Measurements from ENCODE around the gene BACH2.

Gene BACH2

DNA sequence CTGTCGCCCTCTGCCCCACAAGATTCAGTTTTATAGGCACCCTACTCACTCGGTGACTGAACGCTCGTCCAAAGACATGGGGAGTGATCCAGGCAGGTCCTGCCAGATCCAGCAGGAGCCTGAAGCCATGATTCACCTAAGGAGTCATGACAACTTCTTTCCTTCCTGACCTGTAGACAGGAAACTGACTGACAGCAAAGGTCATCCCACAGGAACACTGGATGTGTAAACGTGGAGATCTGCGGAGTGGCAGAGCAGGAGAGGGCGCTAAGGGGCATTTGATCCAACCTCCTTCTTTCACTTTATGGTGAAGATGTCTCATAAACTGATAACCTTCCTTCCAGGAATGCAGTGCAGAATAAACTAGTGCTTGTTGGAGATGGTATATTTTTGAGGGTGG is 210.1 kb downstream of the BACH2 start:
- Histone ChIP-seq H3K4me2 (no peak overlapping the region), H3K27ac (no peak overlapping the region), H3K27me3 (ENCODE audit: insufficient read depth, low read depth) (no peaks in the 10 kb centered on the region)

DNA sequence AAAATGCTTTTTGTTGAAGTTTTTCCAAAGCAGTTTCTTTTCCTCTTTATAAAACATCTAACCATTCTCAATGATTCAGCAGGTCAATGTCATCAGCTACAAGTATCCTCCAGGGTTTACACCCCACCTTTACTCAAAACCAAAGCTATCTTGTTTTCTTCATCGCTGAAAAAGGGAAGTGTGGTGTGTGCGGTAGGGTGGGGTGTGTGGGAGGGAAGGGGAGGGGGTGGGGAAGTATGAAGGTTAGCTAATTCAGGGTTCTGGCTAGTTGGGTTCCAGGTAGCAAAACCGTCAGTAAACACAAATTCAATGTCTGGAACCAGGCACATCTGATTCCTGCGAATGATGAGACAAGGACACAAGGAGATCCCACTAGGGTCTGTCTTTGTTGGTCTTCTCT is 212.8 kb downstream of the BACH2 start:
- H3K27ac ChIP-seq: no peak overlapping the region
- TF ChIP-seq, protein P1, sequence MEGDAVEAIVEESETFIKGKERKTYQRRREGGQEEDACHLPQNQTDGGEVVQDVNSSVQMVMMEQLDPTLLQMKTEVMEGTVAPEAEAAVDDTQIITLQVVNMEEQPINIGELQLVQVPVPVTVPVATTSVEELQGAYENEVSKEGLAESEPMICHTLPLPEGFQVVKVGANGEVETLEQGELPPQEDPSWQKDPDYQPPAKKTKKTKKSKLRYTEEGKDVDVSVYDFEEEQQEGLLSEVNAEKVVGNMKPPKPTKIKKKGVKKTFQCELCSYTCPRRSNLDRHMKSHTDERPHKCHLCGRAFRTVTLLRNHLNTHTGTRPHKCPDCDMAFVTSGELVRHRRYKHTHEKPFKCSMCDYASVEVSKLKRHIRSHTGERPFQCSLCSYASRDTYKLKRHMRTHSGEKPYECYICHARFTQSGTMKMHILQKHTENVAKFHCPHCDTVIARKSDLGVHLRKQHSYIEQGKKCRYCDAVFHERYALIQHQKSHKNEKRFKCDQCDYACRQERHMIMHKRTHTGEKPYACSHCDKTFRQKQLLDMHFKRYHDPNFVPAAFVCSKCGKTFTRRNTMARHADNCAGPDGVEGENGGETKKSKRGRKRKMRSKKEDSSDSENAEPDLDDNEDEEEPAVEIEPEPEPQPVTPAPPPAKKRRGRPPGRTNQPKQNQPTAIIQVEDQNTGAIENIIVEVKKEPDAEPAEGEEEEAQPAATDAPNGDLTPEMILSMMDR (conservative IDR thresholded peaks at IDR 0.05; ENCODE audit: low read depth, low read length): no peak
- H3K4me1 ChIP-seq (ENCODE audit: low read depth, poor library complexity, severe bottlenecking): no peaks in the 10 kb centered on the region
- H3K9ac ChIP-seq: no peak overlapping the region
- H3K36me3 ChIP-seq (ENCODE audit: insufficient read depth): no peaks in the 10 kb centered on the region
- no peaks in the 10 kb centered on the region for H4K20me1 ChIP-seq (ENCODE audit: insufficient read depth)
- no peaks in the 10 kb centered on the region for H3K27me3 ChIP-seq (ENCODE audit: insufficient read depth, low read depth)
- H2AFZ ChIP-seq (ENCODE audit: low read depth): no peak overlapping the region
- no peak overlapping the region for H3K4me2 ChIP-seq
- no peak overlapping the region for H3K4me3 ChIP-seq (IDR thresholded peaks at IDR 0.05; ENCODE audit: insufficient read depth, low read depth, low read length)
- H3K79me2 ChIP-seq (ENCODE audit: insufficient read depth, low read depth): no peaks in the 10 kb centered on the region

More for the DNA sequence above, 210.1 kb downstream of the BACH2 start:
- Histone ChIP-seq H3K4me3 (IDR thresholded peaks at IDR 0.05; ENCODE audit: insufficient read depth, low read depth, low read length) (no peak overlapping the region), H3K36me3 (ENCODE audit: insufficient read depth) (no peaks in the 10 kb centered on the region), H2AFZ (ENCODE audit: low read depth) (no peak overlapping the region), H3K4me1 (ENCODE audit: low read depth, poor library complexity, severe bottlenecking) (no peaks in the 10 kb centered on the region), H4K20me1 (ENCODE audit: insufficient read depth) (no peaks in the 10 kb centered on the region), H3K9ac (no peak overlapping the region), H3K79me2 (ENCODE audit: insufficient read depth, low read depth) (no peaks in the 10 kb centered on the region)
- TF ChIP-seq, protein P1 (conservative IDR thresholded peaks at IDR 0.05; ENCODE audit: low read depth, low read length): no peak

DNA sequence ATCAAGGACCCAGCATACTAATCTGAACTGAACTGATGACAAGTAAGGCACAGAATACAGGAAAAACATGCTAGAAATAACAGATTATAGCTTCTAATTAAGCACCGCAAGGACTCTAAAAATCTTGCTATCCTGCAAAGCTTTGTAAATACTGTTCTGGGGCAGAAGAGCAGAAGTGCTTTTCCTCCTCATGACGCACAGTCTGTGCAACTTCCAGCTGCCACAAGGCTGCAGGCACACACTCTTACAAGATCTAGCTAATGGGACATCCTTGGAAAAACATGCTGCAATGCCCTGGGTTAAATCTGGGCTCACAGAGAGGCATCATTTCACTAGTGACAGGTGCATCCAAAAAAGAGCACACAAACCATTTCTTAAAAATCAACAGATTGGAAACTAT is 213.8 kb downstream of the BACH2 start:
- no peaks in the 10 kb centered on the region for H3K36me3 ChIP-seq (ENCODE audit: insufficient read depth)
- no peak overlapping the region for H3K4me3 ChIP-seq (IDR thresholded peaks at IDR 0.05; ENCODE audit: insufficient read depth, low read depth, low read length)
- H3K4me1 ChIP-seq (ENCODE audit: low read depth, poor library complexity, severe bottlenecking): no peaks in the 10 kb centered on the region
- no peaks in the 10 kb centered on the region for H3K79me2 ChIP-seq (ENCODE audit: insufficient read depth, low read depth)
- no peaks in the 10 kb centered on the region for H3K27me3 ChIP-seq (ENCODE audit: insufficient read depth, low read depth)
- no peak overlapping the region for H2AFZ ChIP-seq (ENCODE audit: low read depth)
- TF ChIP-seq, protein P1 (conservative IDR thresholded peaks at IDR 0.05; ENCODE audit: low read depth, low read length): no peak
- H3K4me2 ChIP-seq: no peak overlapping the region
- H3K27ac ChIP-seq: no peak overlapping the region
- H4K20me1 ChIP-seq (ENCODE audit: insufficient read depth): no peaks in the 10 kb centered on the region
- H3K9ac ChIP-seq: no peak overlapping the region

DNA sequence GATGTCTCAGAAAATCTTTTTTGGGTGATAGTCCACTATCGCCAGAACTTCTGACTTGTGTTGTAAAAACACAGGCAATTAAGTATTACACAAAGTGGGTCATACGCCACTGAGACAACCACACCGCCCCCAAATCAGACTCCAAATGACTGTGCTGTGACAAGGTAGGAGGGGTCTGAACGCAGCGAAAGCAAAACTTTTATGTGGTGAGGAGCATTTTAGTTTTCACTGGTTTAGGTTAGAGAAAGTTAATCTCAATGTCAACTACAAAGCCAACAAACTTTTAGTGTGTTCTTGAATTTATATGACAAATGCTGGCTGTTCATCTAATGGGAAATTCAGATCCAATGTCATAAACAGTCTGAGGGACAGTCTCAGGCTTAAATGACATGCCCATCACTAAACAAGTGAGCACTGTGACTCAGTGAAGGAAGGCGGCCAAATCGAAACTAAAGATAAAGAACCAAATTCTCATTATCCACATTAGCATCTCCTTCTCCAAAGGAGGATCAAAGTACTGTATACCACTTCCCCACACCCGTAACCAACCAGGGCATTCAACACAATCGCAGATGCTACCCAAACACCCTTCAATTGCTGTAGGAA is 215.7 kb downstream of the BACH2 start:
- Histone ChIP-seq H3K27me3 (ENCODE audit: insufficient read depth, low read depth) (no peaks in the 10 kb centered on the region), H3K36me3 (ENCODE audit: insufficient read depth) (no peaks in the 10 kb centered on the region), H3K4me2 (no peak overlapping the region), H3K4me1 (ENCODE audit: low read depth, poor library complexity, severe bottlenecking) (no peaks in the 10 kb centered on the region), H3K9ac (no peak overlapping the region), H4K20me1 (ENCODE audit: insufficient read depth) (no peaks in the 10 kb centered on the region), H3K27ac (no peak overlapping the region), H3K79me2 (ENCODE audit: insufficient read depth, low read depth) (no peaks in the 10 kb centered on the region), H3K4me3 (IDR thresholded peaks at IDR 0.05; ENCODE audit: insufficient read depth, low read depth, low read length) (no peak overlapping the region), H2AFZ (ENCODE audit: low read depth) (no peak overlapping the region)
- TF ChIP-seq, protein P1 (conservative IDR thresholded peaks at IDR 0.05; ENCODE audit: low read depth, low read length): no peak
